ENCODE results near the gene SAFB.
A peak's percentile ranks its signal among the peaks of the same experiment; 100 is the strongest.

Gene SAFB

DNA sequence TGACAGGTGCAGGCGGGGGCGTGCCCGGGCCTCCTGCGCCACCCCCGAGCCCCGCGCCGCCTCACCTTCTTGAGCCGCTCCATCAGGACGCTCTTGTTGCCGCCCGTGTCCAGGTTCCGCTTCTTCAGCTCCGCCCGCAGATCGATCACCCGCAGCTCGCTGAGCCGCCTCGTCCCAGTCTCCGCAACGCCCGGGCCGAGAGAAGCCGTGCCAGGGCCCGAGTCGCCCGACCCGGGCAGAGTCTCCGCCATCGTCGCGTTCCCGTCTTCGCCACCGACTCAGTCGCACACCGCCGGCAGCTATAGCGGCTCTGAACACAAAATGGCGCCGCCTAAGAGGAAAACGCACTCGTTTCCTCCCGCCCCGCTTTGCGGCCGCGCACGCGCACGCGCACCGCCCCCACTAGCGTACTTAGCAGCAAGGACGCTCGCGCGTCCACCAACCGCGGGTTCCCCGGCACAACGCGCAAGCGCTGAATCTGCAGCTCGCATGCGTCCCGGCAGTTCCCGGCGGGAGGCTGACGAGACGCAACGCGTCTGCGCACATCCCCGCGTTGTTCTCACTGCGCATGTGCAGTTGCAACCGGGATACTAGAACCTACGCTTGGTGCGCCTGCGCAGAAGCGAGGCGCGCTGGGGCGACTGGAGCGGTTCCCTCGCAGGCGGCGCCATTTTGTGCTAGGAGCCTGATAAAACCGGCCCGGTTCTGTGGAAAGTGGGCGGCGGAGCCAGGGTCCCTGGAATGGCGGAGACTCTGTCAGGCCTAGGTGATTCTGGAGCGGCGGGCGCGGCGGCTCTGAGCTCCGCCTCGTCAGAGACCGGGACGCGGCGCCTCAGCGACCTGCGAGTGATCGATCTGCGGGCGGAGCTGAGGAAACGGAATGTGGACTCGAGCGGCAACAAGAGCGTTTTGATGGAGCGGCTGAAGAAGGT is at the start of gene SAFB, which contains the start of gene SAFB2:
Gene SAFB (plus strand): TSS at position 619 of the 932 bp plus-strand sequence. CDS start 123 bp downstream, at position 742.
Gene SAFB2 (minus strand): TSS at position 312 of the 932 bp plus-strand sequence. CDS start 61 bp downstream, at position 251.
- DNase-seq, result peak; percentile 100

- no peak for DNase-seq
Measured at GRCh38 chr19:5575590-5575989, 47.3 kb upstream of the SAFB start.

GRCh38 chr19:5578097-5578846 is 44.6 kb upstream of the SAFB start:
- DNase-seq, result peak; percentile 52

- no peak for DNase-seq
Measured at GRCh38 chr19:5579286-5579685, 43.6 kb upstream of the SAFB start.

DNA sequence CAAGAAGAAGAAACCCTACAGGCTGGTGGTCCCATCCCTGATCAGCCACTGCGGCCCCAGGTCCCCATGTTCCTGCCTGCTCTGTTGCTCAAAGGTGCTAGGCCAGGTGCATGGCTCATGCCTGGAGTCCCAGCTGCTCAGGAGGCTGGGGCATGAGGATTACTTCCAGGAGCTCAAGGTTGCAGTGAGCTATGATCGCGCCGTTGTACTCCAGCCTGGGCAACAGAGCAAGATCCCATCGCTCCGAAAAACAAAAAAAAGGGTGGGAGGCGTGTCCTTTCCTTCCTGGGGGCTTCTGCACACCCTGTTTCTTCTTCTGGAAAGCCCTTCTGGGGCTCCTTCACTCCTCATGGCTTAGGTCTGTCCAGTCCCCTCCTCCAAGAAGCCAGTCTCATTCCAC is 43.2 kb upstream of the SAFB start:
- DNase-seq, result no peak

DNA sequence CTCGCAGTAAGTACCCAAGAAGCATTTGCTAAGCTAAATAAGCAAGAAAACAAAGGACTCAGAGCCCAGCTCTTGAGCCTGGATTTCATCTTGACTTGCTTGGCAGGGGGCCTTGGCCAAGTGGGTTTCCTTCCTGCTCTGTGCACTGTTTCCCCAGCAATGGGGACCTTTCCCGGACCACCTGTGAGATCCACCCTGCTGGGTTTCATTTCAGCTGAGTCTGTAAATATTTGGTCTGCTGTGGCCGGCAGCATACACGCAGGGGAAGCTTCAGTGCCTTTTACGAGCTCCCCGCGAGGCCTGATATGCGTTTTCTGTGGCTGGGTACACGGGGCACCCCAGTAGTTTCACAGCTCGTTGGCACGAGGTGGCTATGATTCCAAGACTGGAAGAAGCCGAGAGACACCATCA is 42.7 kb upstream of the SAFB start:
- no peak for DNase-seq

DNA sequence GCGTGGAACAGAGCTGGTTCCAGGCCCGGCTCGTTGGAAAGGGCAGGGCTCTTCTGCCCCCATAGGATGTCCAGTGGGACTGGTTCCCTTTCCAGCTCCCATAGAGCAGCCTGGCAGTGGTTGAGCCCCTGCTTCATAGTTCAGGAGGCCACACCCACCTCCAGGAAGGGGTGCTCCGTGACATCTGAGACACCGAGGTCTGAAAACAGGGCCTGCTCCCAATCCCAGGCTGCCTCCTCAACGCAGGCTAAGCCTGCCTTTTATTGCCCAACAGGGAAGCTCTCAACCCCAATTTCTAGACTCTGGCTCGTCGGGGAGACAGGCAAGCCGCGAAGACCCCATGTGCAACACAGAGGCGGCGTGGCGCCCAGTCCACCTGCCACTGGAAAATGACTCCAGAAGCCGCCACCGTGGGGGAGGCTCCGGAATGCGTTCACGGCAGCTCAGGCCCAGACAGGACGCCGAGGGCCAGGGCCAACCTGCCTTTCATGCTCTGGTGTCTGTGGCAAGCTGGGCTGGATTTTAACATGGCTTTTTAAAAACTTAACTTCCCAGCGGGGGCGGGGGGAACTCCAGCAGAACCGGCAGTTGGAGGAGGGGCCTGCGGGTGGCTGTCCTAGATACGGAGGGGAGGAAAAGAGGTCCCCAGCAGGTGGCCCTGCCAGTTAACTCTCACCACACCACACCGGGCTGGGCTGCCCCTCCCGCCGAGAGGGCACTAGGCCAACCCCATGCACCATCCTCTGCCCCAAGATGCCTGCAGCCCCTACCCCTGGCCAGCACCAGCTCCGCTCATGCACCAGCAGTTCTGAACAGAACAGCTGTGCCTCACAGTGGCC is 37.2 kb upstream of the SAFB start:
- peak; percentile 7 for DNase-seq

- DNase-seq, result no peak
Measured at GRCh38 chr19:5586300-5587070, 36.4 kb upstream of the SAFB start.

DNA sequence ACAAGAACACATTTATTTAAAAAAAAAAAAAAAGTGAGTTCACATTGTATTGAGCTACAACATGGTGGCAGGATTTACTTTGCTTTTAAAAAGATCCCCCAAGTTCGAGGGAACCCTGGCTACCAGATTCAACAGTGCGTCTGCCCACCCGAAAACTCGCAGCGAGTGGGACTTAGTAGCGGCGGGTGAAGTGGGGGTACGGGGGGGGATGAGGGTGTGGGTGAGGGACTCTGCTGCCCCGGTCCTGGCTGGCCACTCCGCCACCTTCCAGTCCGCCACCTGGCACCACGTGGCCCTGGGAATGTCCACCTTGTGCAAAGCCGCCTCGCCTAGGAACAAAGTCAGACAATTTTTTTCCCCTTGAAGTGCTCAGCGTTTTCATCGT is 35.8 kb upstream of the SAFB start:
- no peak for DNase-seq

GRCh38 chr19:5587661-5588060 is 35.2 kb upstream of the SAFB start:
- DNase-seq, result no peak

- no peak for DNase-seq
Measured at GRCh38 chr19:5588441-5588840, 34.4 kb upstream of the SAFB start.

DNA sequence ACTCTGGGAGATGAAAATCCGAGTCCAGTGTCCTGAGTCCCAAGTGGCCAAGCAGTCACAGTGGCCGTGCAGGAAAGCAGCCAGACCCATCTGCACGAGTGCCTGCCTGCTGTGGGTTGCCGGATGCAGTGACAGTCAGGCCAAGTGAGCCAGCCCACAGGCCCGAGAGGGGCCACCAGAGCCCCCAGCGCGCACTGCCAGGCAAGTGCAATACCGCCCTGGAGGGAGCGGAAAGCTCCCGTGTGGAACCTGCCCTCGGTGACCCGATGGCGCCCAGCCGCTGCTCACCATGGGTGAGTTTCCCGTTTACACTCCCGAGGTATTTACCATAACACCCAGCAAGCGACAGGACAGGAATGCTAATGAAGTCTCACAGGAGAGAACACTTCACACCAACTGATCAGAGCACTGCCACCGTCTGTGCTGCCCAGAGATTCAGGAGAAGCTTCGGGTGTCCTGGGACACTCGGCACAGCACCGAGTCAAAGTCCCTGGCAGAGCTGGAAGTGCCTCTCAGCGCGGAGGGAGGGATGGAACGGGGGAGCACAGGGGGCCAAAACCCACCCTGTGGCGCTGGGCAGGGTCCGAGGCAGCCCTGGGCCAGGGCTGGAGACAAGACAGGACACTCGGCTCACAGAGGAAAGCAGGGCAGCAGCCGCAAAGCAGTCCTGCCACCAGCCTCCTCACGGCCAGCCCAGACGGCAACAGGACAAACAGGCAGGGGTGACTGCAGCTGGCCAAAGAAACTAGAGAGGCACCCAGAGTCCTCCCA is 33.8 kb upstream of the SAFB start:
- no peak for DNase-seq

- DNase-seq, result no peak
Measured at GRCh38 chr19:5590151-5590864, 32.6 kb upstream of the SAFB start.

- no peak for DNase-seq
Measured at GRCh38 chr19:5590865-5591154, 32.1 kb upstream of the SAFB start.

DNA sequence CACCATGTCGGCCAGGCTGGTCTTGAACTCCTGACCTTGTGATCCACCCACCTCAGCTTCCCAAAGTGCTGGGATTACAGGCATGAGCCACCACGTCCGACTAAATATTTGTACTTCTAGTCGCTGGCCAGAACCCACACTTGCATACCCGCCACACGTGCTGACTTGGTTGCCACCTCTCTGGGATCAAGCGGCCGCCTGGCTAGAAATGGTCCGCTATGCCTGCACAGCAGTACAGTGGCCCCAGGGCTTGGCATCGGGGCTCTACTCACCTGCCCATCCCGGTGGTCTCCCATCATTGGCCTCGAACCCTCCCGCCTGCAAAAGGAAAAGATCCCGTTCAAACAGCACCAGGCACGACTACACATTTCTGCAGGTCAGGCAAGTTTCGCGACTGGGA is 31.4 kb upstream of the SAFB start:
- DNase-seq, result no peak

GRCh38 chr19:5592531-5593342 is 30.1 kb upstream of the SAFB start:
- DNase-seq, result no peak

DNA sequence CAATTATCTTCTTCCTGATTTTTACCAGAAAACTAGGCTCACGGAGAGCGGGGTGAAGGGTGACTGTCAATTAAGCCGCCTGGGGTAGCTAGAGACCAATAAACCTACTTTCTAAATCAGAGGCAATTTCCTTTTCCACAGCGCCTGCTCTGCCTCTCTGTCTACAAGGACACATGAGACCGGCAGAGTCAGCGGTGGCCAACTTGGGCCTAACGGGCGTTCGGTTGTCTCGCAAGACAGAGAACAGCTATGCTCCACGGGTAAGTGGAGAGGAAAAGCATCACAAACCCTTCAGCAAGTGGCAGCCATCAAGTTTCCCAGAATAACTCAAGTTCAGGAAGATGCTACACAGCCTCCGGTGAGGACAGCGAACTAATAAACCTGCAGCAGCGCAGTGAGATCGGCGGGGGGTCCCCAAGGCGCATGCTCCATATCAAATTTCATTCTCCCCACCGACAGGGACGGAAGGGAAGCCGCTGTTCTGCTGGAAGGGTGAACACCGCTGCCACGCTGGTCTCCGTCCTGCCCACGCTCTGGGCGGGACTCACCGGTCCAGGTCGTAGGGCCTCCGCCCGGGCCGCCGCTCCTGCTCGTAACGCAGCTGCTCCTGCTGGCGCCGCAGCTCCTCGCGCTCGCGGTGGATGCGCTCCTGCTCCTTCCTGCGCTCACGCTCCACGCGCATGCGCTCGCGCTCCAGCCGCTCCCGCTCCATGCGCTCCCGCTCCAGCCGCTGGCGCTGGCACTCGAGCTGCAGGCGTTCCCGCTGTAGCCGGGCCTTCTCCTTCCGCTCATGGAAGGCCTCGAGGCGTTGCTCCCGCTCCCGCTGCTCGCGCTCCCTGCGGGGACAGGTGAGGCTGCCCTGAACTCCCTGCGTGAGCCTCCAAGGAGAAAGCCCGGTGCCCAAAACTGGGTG is 29.3 kb upstream of the SAFB start:
- no peak for DNase-seq

DNA sequence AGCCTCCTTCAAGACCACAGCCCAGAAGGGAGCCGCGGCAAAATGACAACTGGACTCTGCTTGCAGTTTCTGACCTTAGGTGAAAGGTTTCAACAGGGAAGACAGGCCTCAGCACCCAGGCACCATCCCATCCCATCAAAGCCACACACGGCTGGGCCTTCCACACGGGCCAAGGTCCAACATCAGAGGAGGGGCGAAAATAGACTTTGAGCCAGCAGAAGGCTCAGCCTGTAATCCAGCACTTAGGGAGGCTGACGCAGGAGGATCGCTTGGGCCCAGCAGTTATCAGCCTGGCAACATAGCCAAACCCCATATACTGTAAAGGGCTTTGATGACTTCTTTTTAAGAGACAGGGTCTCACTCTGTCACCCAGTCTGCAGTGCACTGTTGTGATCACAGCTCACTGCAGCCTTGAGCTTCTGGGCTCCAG is 28.3 kb upstream of the SAFB start:
- no peak for DNase-seq

DNA sequence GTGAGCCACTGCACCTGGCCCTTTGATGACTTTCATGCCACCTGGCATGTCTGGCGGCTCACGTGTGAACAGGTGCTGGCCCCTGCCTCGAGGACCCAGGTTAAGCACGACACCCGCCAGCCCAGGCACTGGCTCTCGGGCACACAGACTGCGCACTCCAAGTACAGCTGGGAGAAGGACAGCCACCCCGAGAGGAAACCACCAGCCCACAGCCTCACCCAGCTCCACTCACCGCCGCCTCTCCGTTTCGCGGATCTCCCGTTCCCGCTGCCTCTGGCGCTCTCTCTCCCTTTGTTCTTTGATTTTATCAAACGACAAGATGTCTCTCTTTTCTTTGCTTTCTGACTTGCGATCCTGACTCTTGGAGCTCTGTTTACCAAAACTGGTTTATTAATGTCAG is 27.8 kb upstream of the SAFB start:
- DNase-seq, result no peak
